Breast epithelium (tissue), 4 donors: Measurements from ENCODE around the gene OOSP4A. TPM values are rescaled to one million over a fixed set of nuclear protein-coding genes. Genes with fewer than 3 reads are reported as not detected.

Experiments used
- DNase-seq, 2 donors: peaks; one replicate each; pipeline ENCODE4 v3.0.0-alpha.2; 2019; ENCODE audit warnings: low spot score in 2 of 2
- H3K27ac ChIP-seq, 2 donors: fragments of 200-600 bp; sonication (generic) in 1 of 2; one replicate each; pipeline ENCODE4 v1.5.1; 2016 to 2019; ENCODE audit warnings: mild to moderate bottlenecking in 1 of 2
- H3K27me3 ChIP-seq, 2 donors: fragments of 200-600 bp; sonication (generic) in 1 of 2; one replicate each; pipeline versions ENCODE4 v1.5.1 to v1.6.0; 2017 to 2019; ENCODE audit warnings: control low read depth in 1 of 2, mild to moderate bottlenecking in 1 of 2
- H3K36me3 ChIP-seq: fragments of 200-600 bp; one replicate; pipeline ENCODE4 v1.5.1; 2019
- H3K4me1 ChIP-seq, 2 donors: fragments of 200-600 bp; sonication (generic); one replicate each; pipeline ENCODE4 v1.5.1; 2016 to 2019; ENCODE audit warnings: control low read depth in 1 of 2
- H3K4me3 ChIP-seq, 3 donors: fragments of 200-600 bp; sonication (generic); 1 replicate in 2 of 3; 2 replicates in 1 of 3; pipeline ENCODE4 v1.5.1; 2016 to 2019; ENCODE audit warnings: mild to moderate bottlenecking in 3 of 3, moderate library complexity in 2 of 3
- H3K9me3 ChIP-seq, 2 donors: fragments of 200-600 bp; sonication (generic) in 1 of 2; one replicate each; pipeline ENCODE4 v1.5.1; 2016 to 2019; ENCODE audit warnings: control low read depth in 1 of 2
- CTCF ChIP-seq, 3 donors: fragments of 450-650 bp; IDR thresholded peaks; one replicate each; pipeline ENCODE4 v1.5.1; 2016 to 2017; ENCODE audit warnings: antibody characterized with exemption in 3 of 3, mild to moderate bottlenecking in 3 of 3, moderate library complexity in 3 of 3
- POLR2A ChIP-seq: fragments of 450-650 bp; IDR thresholded peaks from one replicate; pipeline ENCODE4 v1.6.1; 2016; ENCODE audit warnings: antibody characterized with exemption, mild to moderate bottlenecking, moderate library complexity
- POLR2AphosphoS5 ChIP-seq, 3 donors: sonication (generic); formaldehyde crosslinking; IDR thresholded peaks; one replicate each; pipeline ENCODE4 v1.6.1; 2017; ENCODE audit warnings: antibody characterized with exemption in 3 of 3
- intact Hi-C: fragments of 100-400 bp; cut with DNase I; formaldehyde crosslinking; loops from one replicate; pipeline ENCODE4 v1.15.1; 2023; ENCODE audit warnings: low total_unique reads
- total RNA-seq, 3 donors: library from RNA; depleted of rRNA; stranded (reverse); fragments of >200 nt; gene quantifications; one replicate each; pipeline ENCODE4 v1.1.0, GENCODE V29; 2016

The OOSP4A gene
- total RNA-seq, 3 donors from 2014 or later, result not detected

DNA sequence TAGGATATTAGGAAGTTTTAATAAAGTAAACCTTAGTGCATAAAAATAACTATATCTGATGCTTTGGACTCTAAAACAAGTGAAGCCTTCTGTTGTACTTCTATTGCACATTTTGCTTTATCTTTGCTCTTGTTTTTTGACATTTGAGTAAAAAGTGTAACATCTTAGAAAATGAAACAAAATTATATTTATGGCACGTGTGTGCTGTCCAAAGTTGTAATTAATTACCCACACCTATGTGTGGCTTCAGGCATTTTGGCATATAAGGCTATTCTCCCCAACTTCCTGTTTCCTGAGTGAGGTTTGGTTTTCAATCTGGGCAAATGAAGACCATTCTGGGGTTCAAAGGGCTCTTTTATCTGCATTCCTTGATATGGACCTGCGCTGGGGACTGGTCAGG, 25.7 kb upstream of the OOSP4A start, which contains the start of gene OOSP1:
TSS of gene OOSP1 (plus strand) at position 301 of the 400 bp plus-strand sequence. CDS start at position 324, 23 bp downstream.
- Histone ChIP-seq H3K27ac (no peak within 1 kb of the TSS), H3K9me3 (no peaks in the 10 kb centered on the region), H3K4me1 (no peaks in the 10 kb centered on the region), H3K36me3 (no peaks in the 10 kb centered on the region), H3K4me3 (no peak within 1 kb of the TSS), H3K27me3 (no peaks in the 10 kb centered on the region)
- intact Hi-C loops, result no loop called here
- TF ChIP-seq CTCF (IDR thresholded peaks at IDR 0.05) (no peak), POLR2A (no peak), POLR2AphosphoS5 (IDR thresholded peaks at IDR 0.05) (no peak)
- no peak for DNase-seq

- no peak for DNase-seq
- no peaks in the 10 kb centered on the region for H3K36me3 ChIP-seq
- no peak overlapping the region for H3K27ac ChIP-seq
- H3K4me1 ChIP-seq, result no peaks in the 10 kb centered on the region
- no peaks in the 10 kb centered on the region for H3K9me3 ChIP-seq
- H3K27me3 ChIP-seq, result no peaks in the 10 kb centered on the region
- H3K4me3 ChIP-seq, result no peak overlapping the region
- intact Hi-C loops, result no loop called here
- TF ChIP-seq POLR2A, result no peak
- TF ChIP-seq CTCF (IDR thresholded peaks at IDR 0.05), result no peak
- TF ChIP-seq POLR2AphosphoS5 (IDR thresholded peaks at IDR 0.05), result no peak
Observed at GRCh38 chr11:59938718-59939117, 25.1 kb upstream of the OOSP4A start.

GRCh38 chr11:59939482-59939881, 24.4 kb upstream of the OOSP4A start:
- Histone ChIP-seq H3K27me3 (no peaks in the 10 kb centered on the region), H3K36me3 (no peaks in the 10 kb centered on the region), H3K9me3 (no peaks in the 10 kb centered on the region), H3K4me1 (no peaks in the 10 kb centered on the region), H3K4me3 (no peak overlapping the region), H3K27ac (no peak overlapping the region)
- no peak for TF ChIP-seq CTCF (IDR thresholded peaks at IDR 0.05)
- no peak for TF ChIP-seq POLR2A
- no peak for TF ChIP-seq POLR2AphosphoS5 (IDR thresholded peaks at IDR 0.05)
- intact Hi-C loops, result no loop called here
- DNase-seq, result no peak

DNA sequence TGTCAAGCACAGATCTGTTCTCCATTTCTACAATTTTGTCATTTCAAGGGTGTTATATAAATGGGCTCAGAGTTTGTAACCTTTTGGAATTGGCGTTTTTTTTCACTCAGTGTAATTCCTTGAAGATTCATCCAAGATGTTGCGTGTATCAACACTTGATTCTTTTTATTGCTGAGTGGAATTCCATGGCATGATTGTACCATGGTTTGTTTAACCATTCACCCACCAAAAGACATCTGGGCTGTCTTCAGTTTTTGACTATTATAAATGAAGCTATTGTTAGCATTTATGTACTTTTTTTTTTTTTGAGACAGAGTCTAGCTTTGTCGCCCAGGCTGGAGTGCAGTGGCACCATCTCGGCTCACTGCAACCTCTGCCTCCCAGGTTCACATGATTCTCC, 22.7 kb upstream of the OOSP4A start:
- intact Hi-C loops, result no loop called here
- no peak for DNase-seq
- Histone ChIP-seq H3K4me1 (no peaks in the 10 kb centered on the region), H3K27ac (no peak overlapping the region), H3K36me3 (no peaks in the 10 kb centered on the region), H3K27me3 (no peaks in the 10 kb centered on the region), H3K4me3 (no peak overlapping the region), H3K9me3 (no peaks in the 10 kb centered on the region)
- TF ChIP-seq POLR2AphosphoS5 (IDR thresholded peaks at IDR 0.05), result no peak
- TF ChIP-seq POLR2A, result no peak
- TF ChIP-seq CTCF (IDR thresholded peaks at IDR 0.05), result no peak

GRCh38 chr11:59943997-59944714, 19.7 kb upstream of the OOSP4A start:
- H3K27ac ChIP-seq, result no peak overlapping the region
- TF ChIP-seq CTCF (IDR thresholded peaks at IDR 0.05) (no peak), POLR2A (no peak), POLR2AphosphoS5 (IDR thresholded peaks at IDR 0.05) (no peak)
- DNase-seq, result no peak
- H3K27me3 ChIP-seq, result no peaks in the 10 kb centered on the region
- no peak overlapping the region for H3K4me3 ChIP-seq
- no peaks in the 10 kb centered on the region for H3K9me3 ChIP-seq
- no peaks in the 10 kb centered on the region for H3K4me1 ChIP-seq
- intact Hi-C loops, result no loop called here
- no peaks in the 10 kb centered on the region for H3K36me3 ChIP-seq
